Measurements from ENCODE around the gene IL22RA2. TPM values are rescaled to one million over a fixed set of nuclear protein-coding genes. Genes with fewer than 3 reads are reported as not detected.

Gene IL22RA2
- total and polyA plus RNA-seq, 7 donors = not detected

- H3K4me1 ChIP-seq = no peaks in the 10 kb centered on the region
- H3K27ac ChIP-seq = no peak overlapping the region
- intact Hi-C loops (cut with DNase I) = no loop called here
- no peak overlapping the region for H3K4me3 ChIP-seq
- ATAC-seq = no peak
- no peak for DNase-seq
- no peak for TF ChIP-seq CTCF (IDR thresholded peaks at IDR 0.05)
- H3K27me3 ChIP-seq (ENCODE audit: insufficient read depth in 3 of 3, low read length in 2 of 3) = no peaks in the 10 kb centered on the region
- WGBS, 3 donors = 97 to 100% (median 97%) methylated on average over 1 of the region's 1 CpG
- H3K36me3 ChIP-seq (ENCODE audit: insufficient read depth in 1 of 2, low read depth in 1 of 2) = peaks cover 6 to 86% of the 10 kb centered on the region in 2 donors
- no peaks in the 10 kb centered on the region for H3K9me3 ChIP-seq
Measured at GRCh38 chr6:137201006-137201405, 27.6 kb upstream of the IL22RA2 start.

DNA sequence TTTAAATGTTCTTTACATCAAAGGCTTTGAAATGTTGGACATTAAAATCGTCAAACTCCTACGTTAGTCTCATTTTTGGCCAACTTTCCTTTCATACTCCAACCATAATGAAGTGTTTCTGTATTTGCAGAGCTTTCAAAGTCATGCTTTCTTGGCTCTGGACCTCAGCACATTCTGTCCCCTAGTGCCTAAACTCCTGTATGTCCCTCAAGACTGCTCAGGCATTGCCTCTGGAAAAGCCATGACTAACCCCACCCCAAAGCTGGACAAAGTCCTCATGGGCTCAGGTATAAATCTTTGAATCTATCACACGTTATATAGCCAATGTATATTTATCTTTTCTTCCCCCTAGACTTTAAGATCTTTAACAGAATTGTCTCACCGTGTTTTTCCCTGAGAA is 26.8 kb upstream of the IL22RA2 start:
- intact Hi-C loops (cut with DNase I) = no loop called here
- no peak overlapping the region for H3K4me3 ChIP-seq
- H3K36me3 ChIP-seq (ENCODE audit: insufficient read depth in 1 of 2, low read depth in 1 of 2) = peaks cover 5 to 79% of the 10 kb centered on the region in 2 donors
- H3K9me3 ChIP-seq = no peaks in the 10 kb centered on the region
- H3K27me3 ChIP-seq (ENCODE audit: insufficient read depth in 3 of 3, low read length in 2 of 3) = no peaks in the 10 kb centered on the region
- no peaks in the 10 kb centered on the region for H3K4me1 ChIP-seq
- no peak overlapping the region for H3K27ac ChIP-seq
- DNase-seq = no peak
- 88 to 97% (median 92%) methylated on average over 4 of the region's 4 CpGs for WGBS, 3 donors
- TF ChIP-seq CTCF (IDR thresholded peaks at IDR 0.05) = no peak
- no peak for ATAC-seq

GRCh38 chr6:137197684-137198645 is 24.5 kb upstream of the IL22RA2 start:
- Histone ChIP-seq H3K4me1 (no peaks in the 10 kb centered on the region), H3K27ac (no peak overlapping the region), H3K9me3 (no peaks in the 10 kb centered on the region), H3K36me3 (ENCODE audit: insufficient read depth in 1 of 2, low read depth in 1 of 2) (peaks cover 4 to 56% of the 10 kb centered on the region in 2 donors), H3K27me3 (ENCODE audit: insufficient read depth in 3 of 3, low read length in 2 of 3) (no peaks in the 10 kb centered on the region), H3K4me3 (no peak overlapping the region)
- 92 to 93% (median 92%) methylated on average over 11 of the region's 11 CpGs for WGBS, 3 donors
- DNase-seq (no peak), ATAC-seq (no peak)
- TF ChIP-seq CTCF (IDR thresholded peaks at IDR 0.05) = no peak
- intact Hi-C loops (cut with DNase I) = no loop called here

GRCh38 chr6:137193256-137194070 is 20.0 kb upstream of the IL22RA2 start:
- H3K27ac ChIP-seq = no peak overlapping the region
- WGBS, 3 donors = 78 to 82% (median 80%) methylated on average over 5 of the region's 5 CpGs
- H3K4me1 ChIP-seq = no peaks in the 10 kb centered on the region
- H3K36me3 ChIP-seq (ENCODE audit: insufficient read depth in 1 of 2, low read depth in 1 of 2) = peaks cover 3 to 16% of the 10 kb centered on the region in 2 donors
- intact Hi-C loops (cut with DNase I) = no loop called here
- TF ChIP-seq CTCF (IDR thresholded peaks at IDR 0.05) = no peak
- peaks cover 5% of the 10 kb centered on the region for H3K9me3 ChIP-seq
- peak in 1 of 4 donors; percentile 16 for ATAC-seq
- no peak for DNase-seq
- no peaks in the 10 kb centered on the region for H3K27me3 ChIP-seq (ENCODE audit: insufficient read depth in 3 of 3, low read length in 2 of 3)
- H3K4me3 ChIP-seq = no peak overlapping the region

Measured in psoas muscle (tissue), 8 donors.